HG03196 (cell line): ENCODE results near the gene CPHXL2.

Source experiments
- ATAC-seq: cut with Tn5 transposase; IDR thresholded peaks from one replicate; pipeline ENCODE4 v1.9.1; 2021; ENCODE audit not compliant: unreplicated experiment

The CPHXL2 gene

GRCh38 chr16:75644240-75645012, 32.4 kb downstream of the CPHXL2 start:
- no peak for ATAC-seq

- ATAC-seq = no peak
Measured at GRCh38 chr16:75640598-75640997, 36.2 kb downstream of the CPHXL2 start.

- no peak for ATAC-seq
Measured at GRCh38 chr16:75635036-75635435, 41.8 kb downstream of the CPHXL2 start.

GRCh38 chr16:75632857-75633256, 44.0 kb downstream of the CPHXL2 start:
- no peak for ATAC-seq

- no peak for ATAC-seq
Measured at GRCh38 chr16:75630052-75630451, 46.8 kb downstream of the CPHXL2 start.

- ATAC-seq = no peak
Measured at GRCh38 chr16:75629132-75629531, 47.7 kb downstream of the CPHXL2 start.

- ATAC-seq = no peak
Measured at GRCh38 chr16:75628351-75628750, 48.5 kb downstream of the CPHXL2 start.

- ATAC-seq = no peak
Measured at GRCh38 chr16:75627851-75628250, 49.0 kb downstream of the CPHXL2 start.

GRCh38 chr16:75626806-75627205, 50.0 kb downstream of the CPHXL2 start:
- ATAC-seq = no peak

- no peak for ATAC-seq
Measured at GRCh38 chr16:75624921-75625334, 51.9 kb downstream of the CPHXL2 start.

- ATAC-seq = peak; percentile 97
Measured at GRCh38 chr16:75622761-75623605, 53.8 kb downstream of the CPHXL2 start, which contains the start of gene ADAT1. Gene ADAT1, minus strand, starts transcription at chr16:75623281. Its CDS starts 2,482 bp downstream, at chr16:75620799.

- no peak for ATAC-seq
Measured at GRCh38 chr16:75621170-75621477, 55.7 kb downstream of the CPHXL2 start.

GRCh38 chr16:75620326-75621169, 56.3 kb downstream of the CPHXL2 start:
- ATAC-seq = no peak

- no peak for ATAC-seq
Measured at GRCh38 chr16:75618780-75619179, 58.0 kb downstream of the CPHXL2 start.

- no peak for ATAC-seq
Measured at GRCh38 chr16:75617121-75617520, 59.7 kb downstream of the CPHXL2 start.

GRCh38 chr16:75616521-75617010, 60.2 kb downstream of the CPHXL2 start:
- ATAC-seq = no peak

- no peak for ATAC-seq
Measured at GRCh38 chr16:75615619-75616018, 61.2 kb downstream of the CPHXL2 start.

GRCh38 chr16:75614066-75614897, 62.5 kb downstream of the CPHXL2 start:
- no peak for ATAC-seq
